ENCODE data around the gene SPNS1.
A peak's percentile ranks its signal among the peaks of the same experiment; 100 is the strongest.
"Not testable (repeated sequence)": the region's sequence is repeated elsewhere in the genome, so short reads cannot be mapped to it uniquely, and the experiment has no call there.

Gene SPNS1

DNA sequence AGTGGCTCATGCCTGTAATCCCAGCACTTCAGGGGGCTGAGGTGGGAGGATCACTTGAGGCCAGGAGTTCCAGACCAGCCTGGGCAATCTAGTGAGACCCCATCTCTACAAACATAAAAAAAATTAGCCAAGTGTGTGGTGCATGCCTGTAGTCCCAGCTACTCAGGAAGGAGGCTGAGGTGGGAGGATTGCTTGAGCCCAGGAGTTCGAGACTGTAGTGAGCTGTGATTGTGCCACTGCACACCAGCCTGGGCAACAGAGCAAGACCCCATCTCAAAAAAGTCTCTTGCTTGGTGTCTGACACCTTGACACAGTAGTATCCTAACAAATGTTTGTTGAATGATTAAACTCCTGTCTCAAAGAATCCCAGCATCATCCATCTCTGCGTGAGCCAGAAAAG is 4.9 kb upstream of the SPNS1 start:
- not testable (repeated sequence) for H3K27ac Mint-ChIP-seq (ENCODE audit: low read depth); H3K4me1 Mint-ChIP-seq

GRCh38 chr16:28974007-28974436 is 556 bp upstream of the SPNS1 start:
- ATAC-seq (replicated peaks; ENCODE audit: extremely low read depth, poor library complexity, severe bottlenecking) (peak; percentile 10), DNase-seq (ENCODE audit: low spot score in 2 of 2) (no peak)
- peaks cover 39% of the 10 kb centered on the region for H3K4me1 Mint-ChIP-seq
- H3K9me3 Mint-ChIP-seq = no peaks in the 10 kb centered on the region
- H3K4me3 Mint-ChIP-seq = peak overlapping the region; percentile 92
- peak overlapping the region; percentile 97 for H3K27ac Mint-ChIP-seq (ENCODE audit: low read depth)
- no peaks in the 10 kb centered on the region for H3K27me3 Mint-ChIP-seq
- H3K36me3 Mint-ChIP-seq (ENCODE audit: insufficient read depth) = peaks cover 18% of the 10 kb centered on the region

More for the DNA sequence above, 4.9 kb upstream of the SPNS1 start:
- ATAC-seq (replicated peaks; ENCODE audit: extremely low read depth, poor library complexity, severe bottlenecking); H3K36me3 Mint-ChIP-seq (ENCODE audit: insufficient read depth); H3K27me3 Mint-ChIP-seq; H3K4me3 Mint-ChIP-seq; DNase-seq (ENCODE audit: low spot score in 2 of 2); H3K9me3 Mint-ChIP-seq: not testable (repeated sequence)

- peaks cover 22% of the 10 kb centered on the region for H3K36me3 Mint-ChIP-seq (ENCODE audit: insufficient read depth)
- H3K27ac Mint-ChIP-seq (ENCODE audit: low read depth) = peak overlapping the region; percentile 97
- no peaks in the 10 kb centered on the region for H3K9me3 Mint-ChIP-seq
- peak overlapping the region; percentile 92 for H3K4me3 Mint-ChIP-seq
- no peak for ATAC-seq (replicated peaks; ENCODE audit: extremely low read depth, poor library complexity, severe bottlenecking)
- DNase-seq (ENCODE audit: low spot score in 2 of 2) = no peak
- H3K4me1 Mint-ChIP-seq = peaks cover 39% of the 10 kb centered on the region
- H3K27me3 Mint-ChIP-seq = no peaks in the 10 kb centered on the region
Measured at GRCh38 chr16:28975158-28975599, 601 bp downstream of the SPNS1 start.

DNA sequence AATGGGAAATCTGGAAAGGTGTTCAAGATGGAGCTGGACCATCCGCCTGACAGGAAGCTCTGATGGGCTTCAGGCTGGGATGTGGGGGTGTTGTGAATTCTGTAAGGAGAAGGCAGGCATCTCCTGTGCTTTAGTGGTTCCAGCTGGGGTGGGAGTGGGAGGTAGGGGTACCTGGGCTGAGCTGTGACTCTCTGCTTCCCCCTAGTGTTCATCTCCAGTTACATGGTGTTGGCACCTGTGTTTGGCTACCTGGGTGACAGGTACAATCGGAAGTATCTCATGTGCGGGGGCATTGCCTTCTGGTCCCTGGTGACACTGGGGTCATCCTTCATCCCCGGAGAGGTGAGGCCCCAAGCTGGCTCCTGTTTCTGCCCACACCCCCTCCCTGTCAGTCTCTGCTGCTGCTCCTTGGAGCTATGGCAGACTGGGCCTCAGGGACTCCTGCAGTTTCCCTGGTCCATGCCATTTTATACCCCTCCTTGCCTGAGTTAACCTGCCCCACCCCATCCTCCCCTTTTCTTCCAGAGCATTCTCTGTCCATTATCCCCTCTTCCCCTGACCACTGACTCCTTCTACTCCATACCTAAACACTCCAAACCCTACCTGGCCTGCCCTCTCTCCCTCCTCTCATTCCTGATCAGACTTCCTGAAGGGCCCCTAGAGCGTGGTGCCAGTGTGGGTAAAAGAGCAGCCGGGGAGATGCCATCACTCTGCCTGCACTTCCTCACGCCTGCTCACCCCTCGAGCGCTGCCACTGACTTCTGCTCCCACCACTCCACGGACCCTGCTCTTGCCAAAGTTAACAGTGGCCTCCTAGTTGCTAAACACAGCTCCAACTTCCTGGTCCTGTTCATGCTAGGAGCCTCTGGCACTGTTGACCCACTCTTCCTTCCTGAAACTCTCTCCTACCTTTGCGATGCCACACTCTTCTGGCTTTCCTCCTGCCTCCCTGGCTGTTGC is 3.4 kb downstream of the SPNS1 start:
- peaks cover 27% of the 10 kb centered on the region for H3K36me3 Mint-ChIP-seq (ENCODE audit: insufficient read depth)

DNA sequence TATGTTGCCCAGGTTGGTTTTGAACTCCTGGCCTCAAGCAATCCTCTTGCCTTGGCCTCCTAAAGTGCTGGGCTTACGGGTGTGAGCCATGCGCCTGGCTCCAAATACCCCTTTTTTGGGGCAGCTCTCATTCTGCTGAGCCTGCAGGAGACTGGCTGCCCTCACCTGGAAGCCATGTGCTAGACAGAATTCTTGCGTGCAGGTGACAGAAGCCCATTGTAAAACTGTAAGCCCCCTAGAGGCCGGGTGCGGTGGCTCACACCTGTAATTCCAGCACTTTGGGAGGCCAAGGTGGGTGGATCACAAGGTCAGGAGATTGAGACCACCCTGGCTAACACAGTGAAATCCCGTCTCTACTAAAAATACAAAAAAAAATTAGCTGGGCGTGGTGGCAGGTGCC is 5.8 kb downstream of the SPNS1 start:
- H3K9me3 Mint-ChIP-seq; H3K4me3 Mint-ChIP-seq; H3K27me3 Mint-ChIP-seq; ATAC-seq (replicated peaks; ENCODE audit: extremely low read depth, poor library complexity, severe bottlenecking); H3K27ac Mint-ChIP-seq (ENCODE audit: low read depth); DNase-seq (ENCODE audit: low spot score in 2 of 2): not testable (repeated sequence)
- peaks cover 48% of the 10 kb centered on the region for H3K4me1 Mint-ChIP-seq
- H3K36me3 Mint-ChIP-seq (ENCODE audit: insufficient read depth) = peaks cover 22% of the 10 kb centered on the region

More for the DNA sequence above, 3.4 kb downstream of the SPNS1 start:
- ATAC-seq (replicated peaks; ENCODE audit: extremely low read depth, poor library complexity, severe bottlenecking) (no peak), DNase-seq (ENCODE audit: low spot score in 2 of 2) (no peak)
- H3K9me3 Mint-ChIP-seq = no peaks in the 10 kb centered on the region
- H3K4me1 Mint-ChIP-seq = peaks cover 40% of the 10 kb centered on the region
- no peak overlapping the region for H3K27ac Mint-ChIP-seq (ENCODE audit: low read depth)
- H3K4me3 Mint-ChIP-seq = no peak overlapping the region
- no peaks in the 10 kb centered on the region for H3K27me3 Mint-ChIP-seq

- ATAC-seq (replicated peaks; ENCODE audit: extremely low read depth, poor library complexity, severe bottlenecking) = no peak
- Mint-ChIP-seq H3K4me1 (peaks cover 48% of the 10 kb centered on the region), H3K9me3 (no peaks in the 10 kb centered on the region), H3K36me3 (ENCODE audit: insufficient read depth) (peaks cover 27% of the 10 kb centered on the region), H3K27me3 (no peaks in the 10 kb centered on the region), H3K4me3 (no peak overlapping the region), H3K27ac (ENCODE audit: low read depth) (no peak overlapping the region)
- no peak for DNase-seq (ENCODE audit: low spot score in 2 of 2)
Measured at GRCh38 chr16:28980929-28981328, 6.4 kb downstream of the SPNS1 start.

- Mint-ChIP-seq H3K9me3 (no peaks in the 10 kb centered on the region), H3K27ac (ENCODE audit: low read depth) (peak overlapping the region; percentile 53)
- DNase-seq (ENCODE audit: low spot score in 2 of 2) = no peak
Measured at GRCh38 chr16:28981517-28981916, 6.9 kb downstream of the SPNS1 start.

DNA sequence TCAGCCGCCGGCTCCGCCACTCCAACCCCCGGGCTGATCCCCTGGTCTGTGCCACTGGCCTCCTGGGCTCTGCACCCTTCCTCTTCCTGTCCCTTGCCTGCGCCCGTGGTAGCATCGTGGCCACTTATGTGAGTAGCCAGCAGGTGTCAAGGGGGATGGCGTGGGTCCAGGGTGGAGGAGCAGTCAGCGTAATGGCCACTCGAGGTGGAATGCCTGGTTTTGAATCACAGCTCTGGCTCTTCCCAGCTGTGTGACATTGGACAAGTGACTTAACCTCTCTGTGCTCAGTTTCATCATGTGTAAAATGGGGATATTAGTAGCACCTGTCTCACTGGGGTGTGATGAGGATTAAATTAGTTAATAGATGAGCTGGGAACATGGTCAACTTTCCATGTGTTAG is 7.8 kb downstream of the SPNS1 start:
- no peak overlapping the region for H3K4me3 Mint-ChIP-seq
- peak overlapping the region; percentile 53 for H3K27ac Mint-ChIP-seq (ENCODE audit: low read depth)
- peaks cover 52% of the 10 kb centered on the region for H3K4me1 Mint-ChIP-seq
- H3K36me3 Mint-ChIP-seq (ENCODE audit: insufficient read depth) = peaks cover 32% of the 10 kb centered on the region
- H3K27me3 Mint-ChIP-seq = no peaks in the 10 kb centered on the region
- H3K9me3 Mint-ChIP-seq = peaks cover 4% of the 10 kb centered on the region
- ATAC-seq (replicated peaks; ENCODE audit: extremely low read depth, poor library complexity, severe bottlenecking) (no peak), DNase-seq (ENCODE audit: low spot score in 2 of 2) (no peak)

More at GRCh38 chr16:28981517-28981916, 6.9 kb downstream of the SPNS1 start:
- peaks cover 50% of the 10 kb centered on the region for H3K4me1 Mint-ChIP-seq
- H3K36me3 Mint-ChIP-seq (ENCODE audit: insufficient read depth) = peaks cover 29% of the 10 kb centered on the region
- H3K4me3 Mint-ChIP-seq = no peak overlapping the region
- no peak for ATAC-seq (replicated peaks; ENCODE audit: extremely low read depth, poor library complexity, severe bottlenecking)
- H3K27me3 Mint-ChIP-seq = no peaks in the 10 kb centered on the region

DNA sequence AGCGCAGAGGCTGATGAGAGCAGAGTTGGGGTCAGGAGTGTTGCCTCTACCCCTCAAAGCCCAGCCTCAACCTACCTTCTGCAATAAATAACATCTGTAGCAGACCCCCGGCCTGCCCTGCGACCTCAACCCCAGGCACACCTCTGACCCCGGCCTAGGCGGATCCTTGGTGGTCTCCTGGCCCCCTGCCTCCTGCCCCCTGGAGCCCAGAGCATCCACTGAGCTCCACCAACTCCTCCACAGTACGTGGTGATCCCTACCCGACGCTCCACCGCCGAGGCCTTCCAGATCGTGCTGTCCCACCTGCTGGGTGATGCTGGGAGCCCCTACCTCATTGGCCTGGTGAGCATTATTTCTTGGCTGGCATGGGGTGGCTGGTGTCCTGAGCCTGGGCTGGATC is 8.4 kb downstream of the SPNS1 start:
- Mint-ChIP-seq H3K36me3 (ENCODE audit: insufficient read depth) (peaks cover 35% of the 10 kb centered on the region), H3K27me3 (no peaks in the 10 kb centered on the region), H3K9me3 (peaks cover 7% of the 10 kb centered on the region), H3K4me1 (peaks cover 52% of the 10 kb centered on the region), H3K27ac (ENCODE audit: low read depth) (peak overlapping the region; percentile 94), H3K4me3 (no peak overlapping the region)
- no peak for ATAC-seq (replicated peaks; ENCODE audit: extremely low read depth, poor library complexity, severe bottlenecking)
- no peak for DNase-seq (ENCODE audit: low spot score in 2 of 2)

- DNase-seq (ENCODE audit: low spot score in 2 of 2) (no peak), ATAC-seq (replicated peaks; ENCODE audit: extremely low read depth, poor library complexity, severe bottlenecking) (no peak)
- H3K36me3 Mint-ChIP-seq (ENCODE audit: insufficient read depth) = peaks cover 40% of the 10 kb centered on the region
- peaks cover 48% of the 10 kb centered on the region for H3K4me1 Mint-ChIP-seq
- peaks cover 7% of the 10 kb centered on the region for H3K9me3 Mint-ChIP-seq
- H3K4me3 Mint-ChIP-seq = peak overlapping the region; percentile 85
- H3K27me3 Mint-ChIP-seq = no peaks in the 10 kb centered on the region
- peak overlapping the region; percentile 94 for H3K27ac Mint-ChIP-seq (ENCODE audit: low read depth)
Measured at GRCh38 chr16:28983644-28984043, 9.1 kb downstream of the SPNS1 start.

DNA sequence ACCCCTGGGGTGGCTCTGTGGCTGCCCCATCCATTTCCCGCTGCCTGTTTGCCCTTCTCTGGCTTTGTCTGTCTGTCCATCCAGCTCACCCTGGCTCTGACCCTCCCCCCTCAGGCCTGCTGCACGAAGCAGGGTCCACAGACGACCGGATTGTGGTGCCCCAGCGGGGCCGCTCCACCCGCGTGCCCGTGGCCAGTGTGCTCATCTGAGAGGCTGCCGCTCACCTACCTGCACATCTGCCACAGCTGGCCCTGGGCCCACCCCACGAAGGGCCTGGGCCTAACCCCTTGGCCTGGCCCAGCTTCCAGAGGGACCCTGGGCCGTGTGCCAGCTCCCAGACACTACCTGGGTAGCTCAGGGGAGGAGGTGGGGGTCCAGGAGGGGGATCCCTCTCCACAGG is 9.5 kb downstream of the SPNS1 start:
- H3K4me3 Mint-ChIP-seq = peak overlapping the region; percentile 85
- DNase-seq (ENCODE audit: low spot score in 2 of 2) = no peak
- peak overlapping the region; percentile 94 for H3K27ac Mint-ChIP-seq (ENCODE audit: low read depth)
- peaks cover 41% of the 10 kb centered on the region for H3K36me3 Mint-ChIP-seq (ENCODE audit: insufficient read depth)
- H3K9me3 Mint-ChIP-seq = peaks cover 7% of the 10 kb centered on the region
- no peaks in the 10 kb centered on the region for H3K27me3 Mint-ChIP-seq
- H3K4me1 Mint-ChIP-seq = peaks cover 50% of the 10 kb centered on the region
- no peak for ATAC-seq (replicated peaks; ENCODE audit: extremely low read depth, poor library complexity, severe bottlenecking)

GRCh38 chr16:28984619-28985135 is 10.1 kb downstream of the SPNS1 start, which contains the start of gene LAT:
TSS of gene LAT (plus strand) at chr16:28985052. CDS start at chr16:28985418, 366 bp downstream.
- Mint-ChIP-seq H3K9me3 (peaks cover 7% of the 10 kb centered on the region), H3K27ac (ENCODE audit: low read depth) (peak within 1 kb of the TSS; percentile 94), H3K4me3 (peak within 1 kb of the TSS; percentile 85), H3K4me1 (peaks cover 56% of the 10 kb centered on the region), H3K27me3 (no peaks in the 10 kb centered on the region), H3K36me3 (ENCODE audit: insufficient read depth) (peaks cover 43% of the 10 kb centered on the region)
- ATAC-seq (replicated peaks; ENCODE audit: extremely low read depth, poor library complexity, severe bottlenecking) = peak; percentile 79
- DNase-seq (ENCODE audit: low spot score in 2 of 2) = peak; percentile 53 to 66
